Gastroesophageal sphincter (tissue), 3 donors: ENCODE data around the gene CTSZ.

ENCODE experiments used
- CTCF ChIP-seq, 4 experiments: fragments of 200-600 bp in 2 of 4; fragments of 450-650 bp in 2 of 4; sonication (generic) in 1 of 4; IDR thresholded peaks; one replicate each; pipeline ENCODE4 v1.5.1; 2017 to 2019; ENCODE audit warnings: antibody characterized with exemption in 4 of 4, mild to moderate bottlenecking in 2 of 4, moderate library complexity in 2 of 4
- POLR2A ChIP-seq, 2 donors: fragments of 450-650 bp; IDR thresholded peaks; one replicate each; pipeline ENCODE4 v1.6.1; 2017; ENCODE audit warnings: antibody characterized with exemption in 2 of 2, mild to moderate bottlenecking in 2 of 2, moderate library complexity in 1 of 2
- POLR2AphosphoS5 ChIP-seq: sonication (generic); formaldehyde crosslinking; IDR thresholded peaks from one replicate; pipeline ENCODE4 v1.6.1; 2017; ENCODE audit warnings: antibody characterized with exemption

GRCh38 chr20:59010995-59011873 lies 4.2 kb upstream of the CTSZ start:
- TF ChIP-seq CTCF (IDR thresholded peaks at IDR 0.05), result no peak
- TF ChIP-seq POLR2A (IDR thresholded peaks at IDR 0.05), result no peak
- no peak for TF ChIP-seq POLR2AphosphoS5
